Colonic mucosa (tissue), 4 donors: ENCODE results near the gene ZCCHC8. TPM values are rescaled to one million over a fixed set of nuclear protein-coding genes. Genes with fewer than 3 reads are reported as not detected.
"Not testable (repeated sequence)": the region's sequence is repeated elsewhere in the genome, so short reads cannot be mapped to it uniquely, and the experiment has no call there.

Source experiments
- DNase-seq: peaks from one replicate; pipeline ENCODE4 v3.0.0-alpha.2; 2020
- H3K27ac ChIP-seq: fragments of 200-600 bp; one replicate; pipeline ENCODE4 v1.8.0; 2021
- H3K27me3 ChIP-seq: fragments of 200-600 bp; one replicate; pipeline ENCODE4 v1.8.0; 2021
- H3K36me3 ChIP-seq: fragments of 200-600 bp; one replicate; pipeline ENCODE4 v1.8.0; 2021
- H3K4me1 ChIP-seq: fragments of 200-600 bp; one replicate; pipeline ENCODE4 v1.8.0; 2021; ENCODE audit warnings: mild to moderate bottlenecking
- H3K4me3 ChIP-seq: fragments of 200-600 bp; one replicate; pipeline ENCODE4 v1.8.0; 2021
- H3K9ac ChIP-seq, 2 donors: one replicate each; pipeline ENCODE4 v1.7.0; 2013; ENCODE audit warnings: control low read depth in 2 of 2, low read depth in 2 of 2, low read length in 2 of 2
- H3K9me3 ChIP-seq: fragments of 200-600 bp; one replicate; pipeline ENCODE4 v1.8.0; 2021
- CTCF ChIP-seq: fragments of 200-600 bp; IDR thresholded peaks from one replicate; pipeline ENCODE4 v1.8.0; 2022; ENCODE audit warnings: antibody characterized with exemption, mild to moderate bottlenecking
- intact Hi-C: fragments of 100-400 bp; cut with DNase I; formaldehyde crosslinking; loops from one replicate; pipeline ENCODE4 v1.14.1; 2022
- total RNA-seq, 2 donors: library from RNA; stranded (reverse); fragmentation: NEBNext Ultra II Directional in 1 of 2; extraction: Animal tissue kit (Norgen Biotek cat#: 25700) in 1 of 2; gene quantifications; one replicate each; pipeline ENCODE4 v1.2.1, GENCODE V29; 2021
- donor health status: healthy.
- donor health status: DM: no; HTN: no; CAD: no.
- donor health status: DM: no; HTN: no; CAD: no.

Gene ZCCHC8
- total RNA-seq, 2 donors from 2014 or later = 17.7 to 20.3 TPM

DNA sequence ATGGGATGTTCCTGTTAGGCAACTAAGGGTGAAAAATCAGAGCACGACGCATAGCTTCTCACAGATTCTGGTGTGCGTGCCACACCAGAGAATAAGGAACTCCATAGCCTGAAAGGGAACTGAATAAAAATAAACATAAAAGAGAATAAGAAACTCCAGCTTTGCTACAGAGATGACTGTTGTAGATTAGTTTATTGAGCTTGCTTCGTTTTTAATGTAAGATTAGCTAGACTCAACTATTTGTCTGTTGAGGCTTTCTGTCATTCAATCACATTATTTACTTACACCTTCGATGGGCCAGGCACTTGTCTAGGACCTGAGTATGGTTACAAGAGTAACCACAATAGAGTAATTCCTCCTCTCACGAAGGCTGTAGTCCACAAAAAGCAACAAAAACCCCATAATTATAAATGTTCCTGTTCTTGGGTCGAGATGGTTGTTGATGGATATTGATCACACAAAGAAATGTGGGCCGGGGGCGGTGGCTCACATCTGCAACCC lies 807 bp upstream of the ZCCHC8 start:
- Histone ChIP-seq H3K4me1 (peaks cover 7% of the 10 kb centered on the region), H3K27me3 (no peaks in the 10 kb centered on the region), H3K27ac (peak overlapping the region; percentile 95), H3K9ac (peak overlapping the region in 1 of 2 donors; percentile 19), H3K36me3 (peaks cover 16% of the 10 kb centered on the region), H3K9me3 (no peaks in the 10 kb centered on the region), H3K4me3 (peak overlapping the region; percentile 67)
- intact Hi-C loops = no loop called here
- TF ChIP-seq CTCF = no peak
- no peak for DNase-seq

GRCh38 chr12:122499991-122500684 lies 594 bp downstream of the ZCCHC8 start:
- Histone ChIP-seq H3K9ac (peak overlapping the region; percentile 77 to 88), H3K9me3 (no peaks in the 10 kb centered on the region), H3K36me3 (peaks cover 4% of the 10 kb centered on the region), H3K27ac (peak overlapping the region; percentile 95), H3K27me3 (no peaks in the 10 kb centered on the region), H3K4me3 (peak overlapping the region; percentile 67), H3K4me1 (peaks cover 7% of the 10 kb centered on the region)
- DNase-seq = peak; percentile 57
- no peak for TF ChIP-seq CTCF
- intact Hi-C loops = no loop called here

- Histone ChIP-seq H3K9ac (no peak overlapping the region), H3K27ac (no peak overlapping the region), H3K9me3 (no peaks in the 10 kb centered on the region), H3K27me3 (no peaks in the 10 kb centered on the region), H3K4me1 (peaks cover 3% of the 10 kb centered on the region), H3K36me3 (no peaks in the 10 kb centered on the region), H3K4me3 (no peak overlapping the region)
- TF ChIP-seq CTCF = no peak
- intact Hi-C loops = no loop called here
- DNase-seq = no peak
Measured at GRCh38 chr12:122495258-122495657, 5.5 kb downstream of the ZCCHC8 start.

DNA sequence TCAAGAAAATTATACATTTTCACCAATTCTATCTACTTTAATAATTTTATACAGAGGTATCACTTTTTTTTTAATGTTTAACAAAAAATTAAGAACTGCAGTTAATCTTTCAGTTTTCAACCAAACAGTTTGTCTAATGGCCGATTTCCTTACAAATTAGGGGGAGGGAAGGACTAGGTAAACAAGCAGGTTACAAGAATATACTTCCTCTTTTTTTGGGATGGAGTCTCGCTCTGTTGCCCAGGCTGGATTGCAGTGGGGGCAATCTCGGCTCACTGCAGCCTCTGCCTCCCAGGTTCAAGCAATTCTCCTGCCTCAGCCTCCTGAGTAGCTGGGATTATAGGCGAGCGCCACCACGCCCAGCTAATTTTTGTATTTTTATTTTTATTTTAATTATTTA lies 7.5 kb downstream of the ZCCHC8 start:
- intact Hi-C loops, H3K36me3 ChIP-seq, DNase-seq: not testable (repeated sequence)

GRCh38 chr12:122491991-122492390 lies 8.7 kb downstream of the ZCCHC8 start:
- no peak for DNase-seq
- no peaks in the 10 kb centered on the region for H3K4me1 ChIP-seq
- no peak overlapping the region for H3K27ac ChIP-seq
- intact Hi-C loops = no loop called here
- no peaks in the 10 kb centered on the region for H3K27me3 ChIP-seq
- H3K9me3 ChIP-seq = no peaks in the 10 kb centered on the region
- H3K9ac ChIP-seq = no peak overlapping the region
- H3K4me3 ChIP-seq = no peak overlapping the region
- TF ChIP-seq CTCF = no peak
- no peaks in the 10 kb centered on the region for H3K36me3 ChIP-seq

More for the DNA sequence above, 7.5 kb downstream of the ZCCHC8 start:
- not testable (repeated sequence) for H3K27me3 ChIP-seq, H3K4me1 ChIP-seq, H3K9me3 ChIP-seq, H3K9ac ChIP-seq, H3K4me3 ChIP-seq, H3K27ac ChIP-seq

DNA sequence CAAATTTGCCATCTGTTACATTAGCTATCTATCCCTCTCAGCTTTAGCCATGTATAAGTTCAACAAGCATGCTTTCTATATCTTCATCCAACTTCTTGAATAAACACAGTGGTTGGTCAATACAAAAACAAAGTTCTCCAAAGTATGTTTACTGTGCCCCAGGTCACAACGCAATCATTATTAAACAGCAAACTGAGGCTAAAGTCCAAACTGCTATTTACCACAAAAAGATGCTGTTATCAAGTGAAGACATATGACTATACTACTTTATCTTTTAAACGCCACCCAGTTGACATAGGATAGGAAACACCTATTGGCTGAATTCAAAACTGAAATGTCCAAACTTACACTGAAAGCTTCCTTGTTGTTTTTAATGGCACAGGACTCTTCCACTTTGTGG lies 11.7 kb downstream of the ZCCHC8 start:
- H3K36me3 ChIP-seq = no peaks in the 10 kb centered on the region
- H3K27ac ChIP-seq = no peak overlapping the region
- no peak for TF ChIP-seq CTCF
- no peak for DNase-seq
- no peaks in the 10 kb centered on the region for H3K9me3 ChIP-seq
- H3K27me3 ChIP-seq = no peaks in the 10 kb centered on the region
- no peak overlapping the region for H3K9ac ChIP-seq
- intact Hi-C loops = no loop called here
- H3K4me1 ChIP-seq = no peaks in the 10 kb centered on the region
- no peak overlapping the region for H3K4me3 ChIP-seq

DNA sequence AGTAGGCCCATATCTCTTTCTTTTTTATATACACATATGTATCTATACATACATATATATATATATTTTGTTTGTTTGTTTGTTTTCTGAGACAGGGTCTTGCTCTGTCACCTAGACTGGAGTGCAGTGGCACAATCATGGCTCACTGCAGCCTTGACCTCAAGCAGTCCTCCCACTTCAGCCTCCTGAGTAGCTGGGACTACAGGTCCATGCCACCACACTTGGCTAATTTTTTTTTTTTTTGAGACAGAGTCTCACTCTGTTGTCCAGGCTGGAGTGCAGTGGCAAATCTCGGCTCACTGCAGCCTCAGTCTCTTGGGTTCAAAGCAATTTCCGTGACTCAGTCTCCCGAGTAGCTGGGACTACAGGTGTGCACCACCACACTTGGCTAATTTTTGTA lies 12.9 kb downstream of the ZCCHC8 start:
- H3K4me1 ChIP-seq, H3K27ac ChIP-seq, H3K36me3 ChIP-seq, intact Hi-C loops, H3K9ac ChIP-seq, H3K9me3 ChIP-seq, DNase-seq, H3K4me3 ChIP-seq, H3K27me3 ChIP-seq: not testable (repeated sequence)
